ENCODE data around the gene CYFIP1.

CYFIP1 gene

GRCh38 chr15:22874256-22874655 lies 105.9 kb downstream of the CYFIP1 start:
- TF ChIP-seq, protein P1, sequence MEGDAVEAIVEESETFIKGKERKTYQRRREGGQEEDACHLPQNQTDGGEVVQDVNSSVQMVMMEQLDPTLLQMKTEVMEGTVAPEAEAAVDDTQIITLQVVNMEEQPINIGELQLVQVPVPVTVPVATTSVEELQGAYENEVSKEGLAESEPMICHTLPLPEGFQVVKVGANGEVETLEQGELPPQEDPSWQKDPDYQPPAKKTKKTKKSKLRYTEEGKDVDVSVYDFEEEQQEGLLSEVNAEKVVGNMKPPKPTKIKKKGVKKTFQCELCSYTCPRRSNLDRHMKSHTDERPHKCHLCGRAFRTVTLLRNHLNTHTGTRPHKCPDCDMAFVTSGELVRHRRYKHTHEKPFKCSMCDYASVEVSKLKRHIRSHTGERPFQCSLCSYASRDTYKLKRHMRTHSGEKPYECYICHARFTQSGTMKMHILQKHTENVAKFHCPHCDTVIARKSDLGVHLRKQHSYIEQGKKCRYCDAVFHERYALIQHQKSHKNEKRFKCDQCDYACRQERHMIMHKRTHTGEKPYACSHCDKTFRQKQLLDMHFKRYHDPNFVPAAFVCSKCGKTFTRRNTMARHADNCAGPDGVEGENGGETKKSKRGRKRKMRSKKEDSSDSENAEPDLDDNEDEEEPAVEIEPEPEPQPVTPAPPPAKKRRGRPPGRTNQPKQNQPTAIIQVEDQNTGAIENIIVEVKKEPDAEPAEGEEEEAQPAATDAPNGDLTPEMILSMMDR (IDR thresholded peaks at IDR 0.05; ENCODE audit: low read depth, low read length, missing control alignments), result no peak
- no peak overlapping the region for H3K4me3 ChIP-seq (replicated peaks; ENCODE audit: low read depth, low read length)
- no peak for DNase-seq (ENCODE audit: extremely low read depth, low read depth)

- no peak overlapping the region for H3K4me3 ChIP-seq (replicated peaks; ENCODE audit: low read depth, low read length)
- TF ChIP-seq, protein P1 (IDR thresholded peaks at IDR 0.05; ENCODE audit: low read depth, low read length, missing control alignments), result no peak
- no peak for DNase-seq (ENCODE audit: extremely low read depth, low read depth)
Observed at GRCh38 chr15:22873841-22874240, 106.3 kb downstream of the CYFIP1 start.

DNA sequence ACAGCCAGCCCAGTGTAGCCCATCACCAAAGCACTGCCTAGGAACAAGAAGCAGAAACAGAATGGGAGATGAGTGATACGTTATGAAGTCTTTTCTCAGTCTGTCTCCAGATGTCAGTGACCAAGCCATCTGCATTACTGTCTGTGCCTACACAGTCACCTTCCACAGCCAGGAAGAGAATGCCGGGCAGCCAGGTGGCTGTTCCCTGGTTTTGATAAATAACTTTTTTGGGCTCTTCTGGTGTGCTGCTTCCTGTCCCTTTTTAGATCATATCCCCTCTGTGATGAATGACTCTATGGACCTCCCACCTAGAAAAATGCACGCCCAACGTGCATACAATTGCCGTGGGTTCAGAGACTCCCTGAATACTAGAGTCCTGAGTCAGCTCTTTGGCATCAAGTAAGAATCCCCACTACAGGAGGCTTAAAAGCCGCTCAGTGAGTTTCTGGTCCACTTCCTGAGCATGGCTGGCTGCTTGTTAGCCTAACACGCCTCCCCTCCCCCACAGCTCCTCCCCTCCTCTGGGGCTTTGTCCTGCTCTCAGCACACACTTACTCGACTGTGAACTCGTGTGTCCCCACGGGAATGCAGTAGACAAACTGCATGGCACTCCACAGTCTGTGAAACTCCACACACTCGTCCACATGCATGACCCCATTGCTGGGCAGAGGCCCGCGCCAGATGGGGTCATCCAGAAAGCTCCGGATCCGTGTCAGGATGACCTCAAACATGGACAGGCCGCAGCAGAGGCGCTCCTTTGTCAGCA lies 107.0 kb downstream of the CYFIP1 start:
- TF ChIP-seq, protein P1 (IDR thresholded peaks at IDR 0.05; ENCODE audit: low read depth, low read length, missing control alignments), result no peak
- no peak for DNase-seq (ENCODE audit: extremely low read depth, low read depth)
- H3K4me3 ChIP-seq (replicated peaks; ENCODE audit: low read depth, low read length), result no peak overlapping the region

DNA sequence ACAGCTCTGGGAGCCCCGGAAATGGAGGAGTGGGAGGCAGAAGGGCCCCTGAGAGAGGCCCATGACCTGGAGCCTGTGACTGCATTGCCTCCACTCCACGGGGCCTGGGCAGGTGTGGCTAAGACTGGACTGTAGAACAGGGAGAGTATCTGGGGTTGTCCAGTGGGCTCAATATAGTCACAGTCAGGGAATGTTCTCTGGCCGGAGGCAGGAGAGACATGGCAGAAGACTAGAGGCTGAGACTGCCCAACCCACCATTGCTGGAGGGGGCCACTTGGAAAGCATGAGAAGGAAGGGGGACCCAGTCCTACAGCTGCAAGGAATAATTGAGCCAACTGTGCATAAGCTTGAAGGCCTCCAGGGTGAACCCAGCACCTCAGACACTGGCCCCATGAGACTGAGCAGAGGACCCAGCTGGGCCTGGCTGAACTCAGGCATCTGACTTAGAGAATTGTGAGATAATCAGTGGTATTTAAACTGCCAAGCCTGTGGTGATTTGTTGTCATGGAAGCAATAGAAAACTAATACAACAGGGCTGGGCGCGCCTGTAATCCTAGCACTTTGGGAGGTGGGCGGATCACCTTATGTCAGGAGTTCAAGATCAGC lies 108.6 kb downstream of the CYFIP1 start:
- TF ChIP-seq, protein P1 (IDR thresholded peaks at IDR 0.05; ENCODE audit: low read depth, low read length, missing control alignments), result no peak
- DNase-seq (ENCODE audit: extremely low read depth, low read depth), result no peak
- no peak overlapping the region for H3K4me3 ChIP-seq (replicated peaks; ENCODE audit: low read depth, low read length)

DNA sequence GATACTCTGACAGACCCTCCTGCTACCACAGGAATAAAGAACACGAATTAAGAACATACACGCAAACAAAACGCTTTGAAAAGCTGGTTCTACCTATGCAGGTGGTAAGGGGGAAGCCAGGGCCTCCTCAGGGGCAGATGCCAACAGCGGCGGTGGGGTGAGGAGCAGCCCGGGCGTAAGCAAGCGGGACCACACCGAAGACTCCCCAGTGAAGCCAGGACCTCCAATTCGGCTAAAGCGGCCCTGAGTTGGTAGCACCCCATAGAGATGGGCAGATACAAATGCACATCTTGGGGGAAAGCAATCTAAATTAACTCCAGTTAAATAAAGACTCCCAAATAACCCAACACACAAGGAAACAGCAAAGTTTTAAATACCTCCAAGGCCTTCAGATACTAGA lies 109.3 kb downstream of the CYFIP1 start:
- H3K4me3 ChIP-seq (replicated peaks; ENCODE audit: low read depth, low read length), result no peak overlapping the region
- TF ChIP-seq, protein P1 (IDR thresholded peaks at IDR 0.05; ENCODE audit: low read depth, low read length, missing control alignments), result no peak
- no peak for DNase-seq (ENCODE audit: extremely low read depth, low read depth)

- no peak for DNase-seq (ENCODE audit: extremely low read depth, low read depth)
- H3K4me3 ChIP-seq (replicated peaks; ENCODE audit: low read depth, low read length), result no peak overlapping the region
- TF ChIP-seq, protein P1 (IDR thresholded peaks at IDR 0.05; ENCODE audit: low read depth, low read length, missing control alignments), result no peak
Observed at GRCh38 chr15:22869856-22870255, 110.3 kb downstream of the CYFIP1 start.
